GM06990 (cell line): ENCODE measurements around the gene CSTF3.

Experiments used
- DNase-seq: peaks from one replicate; pipeline ENCODE4 v3.0.0-alpha.2; 2011; ENCODE audit not compliant: insufficient read length; ENCODE audit errors: extremely low read depth
- H3K27me3 ChIP-seq: replicated peaks from 2 replicates; pipeline ENCODE4 v1.6.0; 2011; ENCODE audit warnings: low read length; ENCODE audit not compliant: control insufficient read depth, insufficient read depth
- H3K36me3 ChIP-seq: 2 replicates; pipeline ENCODE4 v1.5.1; 2011; ENCODE audit warnings: low read length; ENCODE audit not compliant: control insufficient read depth, insufficient read depth
- H3K4me3 ChIP-seq: replicated peaks from 2 replicates; pipeline ENCODE4 v1.5.1; 2011; ENCODE audit warnings: low read depth, mild to moderate bottlenecking, control low read depth, low read length
- TF ChIP-seq, protein P1 (sequence below): IDR thresholded peaks from 2 replicates; pipeline ENCODE4 v1.5.1; 2011; ENCODE audit warnings: low read length, control low read depth, mild to moderate bottlenecking, inconsistent platforms; ENCODE audit not compliant: insufficient read depth, poor library complexity, severe bottlenecking

CSTF3 gene

DNA sequence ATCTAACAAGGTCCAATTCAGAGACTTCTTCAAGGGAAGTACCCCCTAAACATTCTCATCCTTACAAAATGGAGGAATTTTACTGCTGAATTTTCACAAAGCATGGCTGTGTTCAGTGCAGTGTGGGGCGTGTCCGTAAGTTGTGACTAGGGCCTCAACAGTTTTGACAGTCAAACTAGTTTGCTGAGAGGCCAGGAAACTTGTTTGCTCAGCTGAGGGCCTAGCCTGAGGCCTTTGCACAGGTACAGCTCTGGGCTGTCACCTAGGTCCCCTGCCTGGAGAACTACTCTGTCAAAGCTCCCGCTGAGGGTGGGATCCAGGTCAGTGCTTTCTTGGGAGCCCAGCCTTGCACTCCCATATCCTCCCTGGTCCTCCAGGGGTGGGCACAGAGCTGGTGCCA, 94.0 kb downstream of the CSTF3 start:
- TF ChIP-seq, protein P1, sequence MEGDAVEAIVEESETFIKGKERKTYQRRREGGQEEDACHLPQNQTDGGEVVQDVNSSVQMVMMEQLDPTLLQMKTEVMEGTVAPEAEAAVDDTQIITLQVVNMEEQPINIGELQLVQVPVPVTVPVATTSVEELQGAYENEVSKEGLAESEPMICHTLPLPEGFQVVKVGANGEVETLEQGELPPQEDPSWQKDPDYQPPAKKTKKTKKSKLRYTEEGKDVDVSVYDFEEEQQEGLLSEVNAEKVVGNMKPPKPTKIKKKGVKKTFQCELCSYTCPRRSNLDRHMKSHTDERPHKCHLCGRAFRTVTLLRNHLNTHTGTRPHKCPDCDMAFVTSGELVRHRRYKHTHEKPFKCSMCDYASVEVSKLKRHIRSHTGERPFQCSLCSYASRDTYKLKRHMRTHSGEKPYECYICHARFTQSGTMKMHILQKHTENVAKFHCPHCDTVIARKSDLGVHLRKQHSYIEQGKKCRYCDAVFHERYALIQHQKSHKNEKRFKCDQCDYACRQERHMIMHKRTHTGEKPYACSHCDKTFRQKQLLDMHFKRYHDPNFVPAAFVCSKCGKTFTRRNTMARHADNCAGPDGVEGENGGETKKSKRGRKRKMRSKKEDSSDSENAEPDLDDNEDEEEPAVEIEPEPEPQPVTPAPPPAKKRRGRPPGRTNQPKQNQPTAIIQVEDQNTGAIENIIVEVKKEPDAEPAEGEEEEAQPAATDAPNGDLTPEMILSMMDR, result no peak
- no peak for DNase-seq
- H3K36me3 ChIP-seq, result peaks cover 18% of the 10 kb centered on the region

DNA sequence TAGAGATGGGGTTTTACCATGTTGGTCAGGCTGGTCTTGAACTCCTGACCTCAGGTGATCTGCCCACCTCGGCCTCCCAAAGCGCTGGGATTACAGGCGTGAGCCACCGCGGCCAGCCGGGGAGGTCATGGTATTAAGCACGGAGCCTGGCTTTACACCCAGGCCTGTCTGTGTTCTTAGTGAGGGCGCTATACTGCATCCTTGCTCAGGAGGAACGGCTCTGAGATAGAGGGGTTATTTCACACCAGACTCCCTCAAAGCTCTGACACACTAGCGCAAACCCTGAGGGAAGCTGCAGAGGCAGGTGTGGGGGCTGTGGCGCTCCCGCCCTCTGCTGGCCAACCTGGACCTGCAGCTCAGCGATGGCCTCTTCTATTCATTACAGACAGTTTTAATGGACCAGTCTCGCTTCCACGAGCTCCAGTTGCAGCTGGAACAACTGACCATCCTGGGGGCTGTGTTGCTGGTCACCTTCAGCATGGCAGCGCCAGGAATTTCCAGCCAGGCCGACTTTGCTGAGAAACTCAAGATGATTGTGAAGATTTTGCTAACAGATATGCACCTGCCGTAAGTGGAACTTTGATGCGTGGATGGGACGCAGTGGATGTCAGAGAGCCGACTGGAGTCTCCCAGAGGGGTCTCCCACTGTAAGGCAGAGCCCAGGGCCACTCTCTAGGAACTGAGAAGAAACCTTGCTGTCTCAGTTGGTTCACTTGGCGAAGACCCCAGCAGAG, 95.7 kb downstream of the CSTF3 start:
- DNase-seq, result peak; percentile 73
- Histone ChIP-seq H3K4me3 (no peak overlapping the region), H3K36me3 (peaks cover 14% of the 10 kb centered on the region), H3K27me3 (no peaks in the 10 kb centered on the region)
- TF ChIP-seq, protein P1, result peak; percentile 94

More for the DNA sequence above, 94.0 kb downstream of the CSTF3 start:
- Histone ChIP-seq H3K4me3 (no peak overlapping the region), H3K27me3 (no peaks in the 10 kb centered on the region)

DNA sequence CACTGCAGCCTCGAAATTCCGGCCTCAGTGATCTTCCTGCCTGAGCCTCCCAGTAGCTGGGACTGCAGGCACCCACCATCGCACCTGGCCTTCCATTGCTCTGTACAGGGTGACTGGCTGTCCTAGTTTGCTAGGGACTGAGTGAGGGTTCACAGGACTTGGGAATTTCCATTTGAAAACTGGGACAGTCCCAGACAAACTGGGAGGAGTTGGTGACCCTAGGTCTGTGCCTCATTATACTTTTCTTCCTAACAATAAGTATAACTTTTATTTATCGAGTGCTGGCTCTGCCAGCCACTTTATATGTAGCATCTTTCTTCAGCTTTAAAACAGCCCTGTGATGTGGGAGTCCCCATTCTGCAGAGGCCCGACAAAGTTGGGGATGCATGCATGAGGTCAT, 96.4 kb downstream of the CSTF3 start:
- peaks cover 12% of the 10 kb centered on the region for H3K36me3 ChIP-seq
- no peaks in the 10 kb centered on the region for H3K27me3 ChIP-seq
- no peak for DNase-seq
- H3K4me3 ChIP-seq, result no peak overlapping the region
- TF ChIP-seq, protein P1, result no peak

DNA sequence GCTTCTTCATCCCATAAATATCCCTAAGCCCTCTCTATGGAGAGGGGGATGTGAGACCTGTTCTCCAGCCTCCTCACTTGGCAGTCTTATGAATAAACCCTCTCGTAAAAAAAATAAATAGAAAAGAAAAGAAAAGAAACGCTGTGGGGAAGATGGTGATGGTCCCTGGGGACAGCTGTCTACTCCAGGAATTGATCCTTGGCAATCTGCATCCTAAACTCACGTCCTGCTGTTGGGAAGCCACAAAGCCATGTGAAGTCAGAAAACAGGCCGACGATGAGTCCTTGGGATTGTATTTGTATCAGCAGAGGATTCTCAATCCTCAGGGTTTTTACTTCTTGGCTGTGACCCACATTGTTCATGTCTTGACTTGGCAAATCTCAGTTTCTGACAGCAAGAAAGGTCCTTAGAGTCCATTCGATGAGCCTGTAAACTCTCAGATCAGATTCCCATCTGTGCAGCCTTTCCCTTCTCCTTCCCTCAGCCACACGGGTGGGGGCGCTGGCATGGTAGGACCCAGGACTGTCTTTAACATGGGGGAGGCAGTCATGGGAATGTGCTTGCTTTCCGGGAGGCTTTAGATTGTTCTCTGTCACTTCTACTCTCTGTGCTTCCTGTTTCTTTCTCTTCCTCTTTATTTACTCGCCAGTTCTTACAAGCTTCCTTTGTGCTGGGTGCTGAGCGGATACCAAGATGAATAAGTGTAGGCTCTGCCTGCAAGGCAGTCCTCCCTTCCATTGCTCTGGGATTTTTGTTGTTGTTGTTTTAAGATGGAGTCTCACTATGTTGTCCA, 97.1 kb downstream of the CSTF3 start:
- TF ChIP-seq, protein P1, result no peak
- Histone ChIP-seq H3K27me3 (no peaks in the 10 kb centered on the region), H3K4me3 (no peak overlapping the region), H3K36me3 (peaks cover 15% of the 10 kb centered on the region)
- peak; percentile 32 for DNase-seq

DNA sequence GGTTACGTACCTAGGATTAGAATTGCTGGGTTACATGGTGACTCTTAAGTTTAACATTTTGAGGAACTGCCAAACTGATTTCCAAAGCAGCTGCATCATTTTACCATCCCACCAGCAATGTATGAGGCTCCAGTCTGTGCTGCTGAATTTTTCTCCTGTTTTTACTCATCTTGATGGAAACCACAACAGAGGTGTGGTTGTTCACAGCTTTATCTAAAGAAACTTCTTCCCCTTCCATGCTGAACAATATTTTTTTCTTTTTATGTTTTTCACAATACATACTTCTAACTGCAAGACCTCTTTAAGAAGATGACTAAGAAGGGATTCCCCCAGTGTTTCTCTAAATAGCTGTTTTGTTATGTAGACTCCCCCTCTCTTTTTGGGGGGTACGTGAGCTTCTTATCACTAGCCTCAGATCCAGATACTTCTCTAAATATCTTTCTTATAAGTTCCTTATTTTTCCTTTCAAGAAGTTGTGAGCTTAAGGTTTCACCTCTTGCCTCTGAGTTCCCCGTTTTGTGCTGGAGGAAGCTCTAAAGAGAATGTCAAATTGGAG, 97.9 kb downstream of the CSTF3 start:
- DNase-seq, result peak; percentile 26
- TF ChIP-seq, protein P1, result no peak
- no peaks in the 10 kb centered on the region for H3K27me3 ChIP-seq
- no peak overlapping the region for H3K4me3 ChIP-seq
- H3K36me3 ChIP-seq, result peaks cover 12% of the 10 kb centered on the region
